GM21367 (cell line): ENCODE data around the gene SEMA6A.
"Not testable (repeated sequence)": the region's sequence is repeated elsewhere in the genome, so short reads cannot be mapped to it uniquely, and the experiment has no call there.

Source experiments
- ATAC-seq: cut with Tn5 transposase; IDR thresholded peaks from one replicate; pipeline ENCODE4 v1.9.1; 2021; ENCODE audit not compliant: unreplicated experiment

SEMA6A gene

GRCh38 chr5:116524966-116525365 is 49.7 kb downstream of the SEMA6A start:
- no peak for ATAC-seq

DNA sequence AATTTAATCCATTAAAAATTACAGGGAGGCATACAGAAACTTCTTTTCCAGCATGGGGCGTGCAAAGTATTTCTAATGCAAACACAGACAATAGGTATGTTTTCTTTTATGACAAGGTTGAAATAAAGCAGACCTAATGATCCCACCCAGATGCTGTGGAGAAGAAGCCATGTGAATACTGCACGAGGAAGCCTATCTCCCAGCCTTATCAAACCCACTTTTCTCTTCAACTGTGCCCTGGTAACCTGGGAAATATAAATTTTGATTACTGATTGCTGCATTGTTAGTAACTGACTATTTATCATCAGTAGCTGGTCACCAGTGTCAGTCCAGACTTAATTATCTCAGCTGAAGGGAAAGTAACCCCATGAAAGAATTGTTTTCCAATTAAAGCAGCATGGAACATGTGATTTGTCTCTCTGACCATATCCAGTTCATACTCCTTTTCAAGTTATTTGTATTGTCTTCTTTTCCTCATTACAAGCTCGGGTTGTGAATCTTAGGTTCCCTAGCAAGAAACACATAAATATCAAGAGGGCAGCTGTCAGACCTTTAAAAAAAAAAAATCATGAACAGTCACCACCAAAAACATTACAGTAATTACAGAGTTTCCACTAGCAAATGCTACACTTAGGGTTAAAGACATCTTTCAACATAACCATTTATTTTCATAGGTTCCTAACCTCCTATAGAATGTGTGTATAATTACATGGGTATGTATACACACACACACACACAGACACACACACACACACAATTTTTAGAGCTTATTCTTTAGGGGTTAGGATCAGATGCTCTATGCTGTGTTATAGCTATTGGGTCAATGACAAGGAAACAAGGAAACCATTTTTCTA is 50.3 kb downstream of the SEMA6A start:
- no peak for ATAC-seq

DNA sequence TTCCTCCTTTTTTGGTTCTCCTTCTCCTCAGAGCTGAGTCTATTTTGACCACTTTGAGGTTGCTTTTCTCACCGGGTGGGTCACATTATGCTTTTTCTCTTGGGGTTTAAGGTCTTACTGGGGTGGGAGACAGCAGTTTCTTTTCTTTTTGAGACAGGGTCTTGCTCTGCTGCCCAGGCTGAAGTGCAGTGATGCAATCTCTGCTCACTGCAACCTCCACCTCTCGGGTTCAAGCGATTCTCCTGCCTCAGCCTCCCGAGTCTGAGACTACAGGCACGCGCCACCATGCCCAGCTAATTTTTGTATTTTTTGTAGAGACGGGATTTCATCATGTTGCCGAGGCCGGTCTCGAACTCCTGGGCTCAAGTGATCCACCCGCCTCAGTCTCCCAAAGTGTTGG is 51.4 kb downstream of the SEMA6A start:
- not testable (repeated sequence) for ATAC-seq

DNA sequence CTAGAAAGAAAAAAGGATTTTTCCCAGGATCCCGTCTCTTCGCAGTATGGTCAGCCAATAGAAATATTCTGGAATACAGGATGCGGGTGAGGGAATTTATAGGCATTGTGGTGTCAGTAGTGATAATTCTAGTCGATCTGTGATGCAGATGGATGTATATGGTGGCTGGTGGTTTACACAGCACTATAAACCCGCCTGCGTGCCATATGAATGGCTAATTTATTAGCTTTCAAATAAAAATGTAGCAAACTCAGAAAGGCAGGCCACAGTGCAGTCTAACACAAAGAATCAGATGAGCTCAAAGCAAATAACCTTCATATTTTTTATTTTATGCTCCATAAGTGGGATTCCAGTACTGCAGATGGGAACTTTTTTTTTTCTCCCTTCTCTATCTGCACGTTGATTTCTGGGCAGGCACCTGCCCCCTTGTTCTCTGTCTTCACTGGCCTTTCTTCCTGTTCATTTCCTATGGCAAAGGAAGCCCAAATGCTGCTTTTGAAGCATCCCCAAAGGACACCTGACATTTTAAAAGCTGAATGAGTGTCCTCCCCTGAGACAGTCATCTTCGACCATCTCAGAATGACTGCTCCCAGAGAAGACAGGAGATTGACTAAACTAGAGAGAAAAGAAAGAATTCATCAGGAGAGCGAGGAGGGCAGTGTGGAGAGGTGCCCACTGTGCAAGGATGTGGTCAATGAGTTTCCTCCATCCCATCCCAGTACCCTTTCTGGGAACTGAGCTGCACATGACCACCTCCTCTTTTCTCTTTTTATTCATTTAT is 52.1 kb downstream of the SEMA6A start:
- ATAC-seq = no peak

DNA sequence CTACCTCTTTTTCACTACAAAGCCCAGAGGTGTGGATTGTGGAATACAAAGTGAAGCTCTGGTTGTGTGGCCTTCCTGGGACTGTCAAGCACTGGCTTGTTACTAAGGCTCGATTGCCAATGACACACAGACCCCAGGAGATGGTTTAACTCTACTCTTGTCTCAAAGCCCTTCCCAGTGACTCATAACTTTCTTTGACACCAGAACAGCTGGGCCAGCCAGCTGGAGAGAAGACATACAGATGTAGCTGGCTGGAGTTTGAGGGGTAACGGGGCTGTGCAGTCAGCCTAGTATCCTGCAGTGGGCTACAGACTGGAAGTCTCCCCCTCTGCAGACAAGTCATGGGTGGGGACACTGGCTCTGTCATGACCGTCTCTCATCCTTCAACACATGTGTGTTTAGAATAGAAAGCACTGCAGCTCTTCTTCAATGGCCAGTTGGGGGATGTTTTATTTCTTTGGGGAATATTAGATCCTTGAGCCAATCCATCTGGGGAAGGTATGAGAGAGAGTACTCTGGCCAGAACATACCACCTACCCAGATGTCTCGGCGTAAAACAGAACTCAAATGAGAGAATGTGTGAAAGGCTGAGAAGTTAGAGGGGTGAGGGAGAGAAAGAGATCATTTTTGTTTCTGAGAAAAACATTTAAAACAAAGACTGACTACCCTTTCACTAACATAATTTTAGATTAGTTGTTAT is 53.3 kb downstream of the SEMA6A start:
- ATAC-seq = no peak

DNA sequence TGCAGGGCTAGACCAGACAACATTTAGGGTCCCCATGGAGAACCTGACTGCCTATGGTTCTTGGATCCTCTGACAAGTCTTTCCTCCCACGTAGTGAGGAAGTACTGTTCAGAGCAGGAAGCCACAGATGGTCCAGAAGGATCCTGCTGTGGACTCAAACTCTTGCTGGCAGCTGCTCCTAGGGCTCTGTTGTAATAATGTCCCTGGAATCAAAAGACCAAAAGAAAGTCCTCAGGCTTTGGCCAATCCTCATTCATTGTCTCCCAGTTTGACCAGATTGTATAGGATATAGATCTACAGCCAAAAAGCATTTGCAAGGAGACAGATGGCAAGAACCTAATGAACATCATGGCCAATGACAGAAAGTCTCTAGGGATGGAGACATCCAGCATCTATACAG is 53.9 kb downstream of the SEMA6A start:
- ATAC-seq = no peak

- ATAC-seq = no peak
Observed at GRCh38 chr5:116518423-116518822, 56.2 kb downstream of the SEMA6A start.

DNA sequence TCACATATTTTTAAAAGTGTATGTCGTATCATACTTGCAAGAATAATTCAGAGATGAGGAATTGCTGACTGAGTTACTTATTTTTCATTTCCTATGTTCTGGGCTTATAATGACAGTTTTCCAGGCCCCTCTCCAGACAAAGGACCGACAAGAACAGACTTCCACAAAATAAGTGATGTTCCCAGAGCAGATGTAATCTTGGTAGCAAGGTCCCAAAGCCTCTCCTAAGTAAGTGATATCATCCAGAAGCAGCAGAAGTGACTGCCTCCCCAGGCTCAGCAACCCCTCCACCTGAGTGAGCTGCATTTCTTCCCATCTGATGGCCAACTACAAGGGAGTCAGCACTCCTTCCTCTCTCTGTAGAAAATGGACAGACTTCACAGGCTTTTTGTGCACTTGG is 57.1 kb downstream of the SEMA6A start:
- no peak for ATAC-seq

- no peak for ATAC-seq
Observed at GRCh38 chr5:116516021-116516420, 58.6 kb downstream of the SEMA6A start.

GRCh38 chr5:116514421-116514970 is 60.1 kb downstream of the SEMA6A start:
- ATAC-seq = no peak

GRCh38 chr5:116510517-116510916 is 64.1 kb downstream of the SEMA6A start:
- no peak for ATAC-seq

DNA sequence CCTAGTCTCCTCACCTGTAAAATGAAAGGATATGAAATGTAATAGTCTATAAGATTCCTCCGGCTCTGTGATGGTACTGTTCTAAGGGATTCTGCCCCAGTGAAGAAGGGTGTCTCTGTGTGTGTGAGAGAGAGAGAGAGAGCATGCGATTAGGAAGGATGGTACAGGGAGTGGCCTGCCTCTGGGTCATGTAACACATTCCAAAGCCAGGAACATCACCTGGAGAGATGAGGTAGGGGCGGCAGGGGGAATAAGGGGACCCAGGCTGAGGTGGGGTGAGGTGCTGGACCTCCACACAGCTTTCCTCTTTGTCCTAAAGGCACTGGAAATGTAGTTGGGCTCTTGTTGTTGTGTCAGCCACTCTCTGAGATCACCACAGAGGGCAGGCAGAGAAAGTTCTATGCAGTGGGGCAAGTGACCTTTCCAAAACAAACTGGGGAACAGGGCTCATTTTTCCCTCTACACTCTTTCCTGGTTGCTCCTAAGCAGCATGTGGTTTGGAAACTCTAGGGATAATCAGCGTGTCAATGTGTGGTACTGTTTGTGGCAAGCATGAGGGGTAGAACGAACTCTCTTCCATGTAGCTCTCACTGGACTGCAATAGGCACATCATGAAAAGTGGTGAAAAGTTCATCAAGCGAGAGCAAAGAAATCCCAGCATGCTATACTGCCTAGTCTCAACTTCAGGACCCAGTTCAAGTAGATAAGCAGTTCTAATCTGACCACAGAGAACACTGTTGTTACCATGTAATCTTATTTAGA is 65.0 kb downstream of the SEMA6A start:
- ATAC-seq = no peak

GRCh38 chr5:116508835-116509234 is 65.8 kb downstream of the SEMA6A start:
- no peak for ATAC-seq

- ATAC-seq = no peak
Observed at GRCh38 chr5:116507941-116508655, 66.5 kb downstream of the SEMA6A start.

- no peak for ATAC-seq
Observed at GRCh38 chr5:116507051-116507537, 67.5 kb downstream of the SEMA6A start.

DNA sequence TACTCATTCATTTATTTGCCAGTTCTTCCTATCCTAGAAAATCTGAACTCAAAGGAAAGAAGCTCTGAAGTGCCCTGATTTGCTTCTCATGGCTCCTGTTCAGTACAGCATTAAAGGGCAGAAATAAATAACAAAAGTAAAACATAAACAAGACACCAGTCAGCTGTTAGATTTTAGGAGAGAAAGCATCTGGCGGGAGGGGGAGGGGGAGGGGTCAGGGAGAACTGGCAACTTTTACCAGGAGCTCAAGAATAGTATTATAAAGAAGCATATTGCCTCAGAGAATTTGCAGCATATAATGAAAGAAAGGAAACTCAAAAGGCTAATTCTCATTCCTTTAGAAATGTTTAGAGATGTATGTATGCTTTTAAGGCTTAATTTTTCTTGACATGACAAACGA is 68.1 kb downstream of the SEMA6A start:
- ATAC-seq = no peak

GRCh38 chr5:116504593-116505166 is 69.9 kb downstream of the SEMA6A start:
- ATAC-seq = no peak

- no peak for ATAC-seq
Observed at GRCh38 chr5:116502616-116503015, 72.0 kb downstream of the SEMA6A start.

DNA sequence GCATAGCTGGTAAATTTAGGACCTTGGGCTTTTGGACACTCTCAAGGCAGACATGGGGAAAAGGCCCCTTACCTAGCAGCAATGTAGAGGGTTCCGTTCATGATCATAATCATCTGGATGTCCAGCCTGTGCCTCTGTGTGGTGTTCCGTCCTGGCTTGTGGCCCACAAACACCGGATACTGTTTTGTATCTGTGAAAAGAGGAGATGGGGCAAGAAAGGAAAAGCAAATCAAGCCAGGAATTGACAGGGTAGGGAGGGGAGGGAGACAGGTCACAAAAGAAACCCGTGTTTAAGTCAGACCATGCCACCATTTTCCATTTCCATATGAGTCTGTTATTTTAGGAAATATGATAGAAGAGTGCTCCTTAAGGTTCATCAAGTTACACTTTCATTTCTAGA is 72.5 kb downstream of the SEMA6A start:
- ATAC-seq = no peak
